IMR-90 (cell line): ENCODE data around the gene GNA15. TPM values are rescaled to one million over a fixed set of nuclear protein-coding genes. Genes with fewer than 3 reads are reported as not detected.

Experiments
- ATAC-seq: fragments of 200-7000 bp; cut with Tn5 transposase; 2 replicates; pipeline ENCODE4 v1.9.1; 2020; ENCODE audit warnings: low read depth, mild to moderate bottlenecking, moderate library complexity
- BruUV-seq: library from RNA; stranded (reverse); fragments of 400-500 nt; replicated peaks from 2 replicates; lab custom pipeline; 2021; lab: Mats Ljungman, UMichigan
- CTCF ChIA-PET: fragments of 300-600 bp; formaldehyde crosslinking; extraction: SDS; loops from one replicate; lab custom pipeline; 2021; ENCODE audit warnings: antibody characterized with exemption; lab: Yijun Ruan, JAX
- POLR2A ChIA-PET: fragments of 300-600 bp; sonication (Branson Sonifier 250); formaldehyde crosslinking; loops from one replicate; lab custom pipeline; 2022; ENCODE audit warnings: antibody characterized with exemption; ENCODE audit not compliant: unreplicated experiment; lab: Charles Lee
- DNase-seq: peaks from one replicate; pipeline ENCODE4 v3.0.0; 2013
- H2AFZ ChIP-seq: replicated peaks from 2 replicates; pipeline ENCODE3; 2013; ENCODE audit warnings: low read length, mild to moderate bottlenecking; ENCODE audit not compliant: poor library complexity
- H2AK5ac ChIP-seq: 2 replicates; pipeline ENCODE4 v1.6.1; 2013; ENCODE audit warnings: low read depth, low read length, inconsistent platforms
- H2AK9ac ChIP-seq: replicated peaks from 2 replicates; pipeline ENCODE3; 2013; ENCODE audit warnings: mild to moderate bottlenecking, low read depth, low read length, moderate library complexity; ENCODE audit not compliant: poor library complexity
- H2BK120ac ChIP-seq: 2 replicates; pipeline ENCODE4 v1.6.1; 2013; ENCODE audit warnings: low read depth, low read length, inconsistent platforms
- H2BK15ac ChIP-seq: 3 replicates; pipeline ENCODE4 v1.6.1; 2013; ENCODE audit warnings: low read depth, low read length, inconsistent platforms
- H2BK20ac ChIP-seq: 2 replicates; pipeline ENCODE4 v1.6.1; 2013; ENCODE audit warnings: low read depth, mild to moderate bottlenecking, inconsistent platforms, low read length, moderate library complexity
- H2BK5ac ChIP-seq: 2 replicates; pipeline ENCODE4 v1.6.1; 2013; ENCODE audit warnings: mild to moderate bottlenecking, low read depth, low read length, inconsistent platforms; ENCODE audit not compliant: poor library complexity, severe bottlenecking
- H3K14ac ChIP-seq: replicated peaks from 2 replicates; pipeline ENCODE4 v1.6.1; 2013; ENCODE audit warnings: low read depth, low read length, inconsistent platforms
- H3K18ac ChIP-seq: 2 replicates; pipeline ENCODE4 v1.6.1; 2013; ENCODE audit warnings: low read depth, low read length, control low read depth
- H3K23ac ChIP-seq: 2 replicates; pipeline ENCODE4 v1.6.1; 2013; ENCODE audit warnings: low read depth, low read length, inconsistent platforms
- H3K27ac ChIP-seq: 2 replicates; pipeline ENCODE4 v1.5.1; 2013; ENCODE audit warnings: mild to moderate bottlenecking, control low read depth, low read length; ENCODE audit not compliant: insufficient read depth
- H3K27me3 ChIP-seq: 2 replicates; pipeline ENCODE4 v1.6.1; 2013; ENCODE audit warnings: low read length; ENCODE audit not compliant: control insufficient read depth, insufficient read depth
- H3K36me3 ChIP-seq: 2 replicates; pipeline ENCODE4 v1.6.1; 2013; ENCODE audit warnings: low read length, mixed read lengths; ENCODE audit not compliant: control insufficient read depth, insufficient read depth
- H3K4ac ChIP-seq: 2 replicates; pipeline ENCODE4 v1.6.1; 2013; ENCODE audit warnings: low read depth, low read length, inconsistent platforms
- H3K4me1 ChIP-seq: 2 replicates; pipeline ENCODE4 v1.6.1; 2013; ENCODE audit warnings: low read length, mixed read lengths; ENCODE audit not compliant: control insufficient read depth, insufficient read depth
- H3K4me2 ChIP-seq: 2 replicates; pipeline ENCODE4 v1.6.1; 2013; ENCODE audit warnings: low read depth, mild to moderate bottlenecking, control low read depth, low read length, moderate library complexity
- H3K4me3 ChIP-seq: 2 replicates; pipeline ENCODE4 v1.5.1; 2013; ENCODE audit warnings: low read depth, mild to moderate bottlenecking, control low read depth, low read length, moderate library complexity; ENCODE audit not compliant: insufficient read depth
- H3K56ac ChIP-seq: 2 replicates; pipeline ENCODE4 v1.6.1; 2013; ENCODE audit warnings: low read length, inconsistent platforms; ENCODE audit not compliant: insufficient read depth; ENCODE audit errors: extremely low read depth
- H3K79me1 ChIP-seq, 2 experiments: 2 replicates each; pipeline ENCODE4 v1.6.1; 2013; ENCODE audit warnings: low read length in 2 of 2, inconsistent platforms in 1 of 2, low read depth in 1 of 2
- H3K9ac ChIP-seq: 2 replicates; pipeline ENCODE4 v1.6.1; 2013; ENCODE audit warnings: low read depth, low read length, control low read depth
- H3K9me1 ChIP-seq: 2 replicates; pipeline ENCODE4 v1.6.1; 2013; ENCODE audit warnings: low read length, inconsistent platforms; ENCODE audit not compliant: insufficient read depth
- H3K9me3 ChIP-seq: 2 replicates; pipeline ENCODE4 v1.6.1; 2013; ENCODE audit warnings: low read length; ENCODE audit not compliant: control insufficient read depth, insufficient read depth
- H4K20me1 ChIP-seq: 2 replicates; pipeline ENCODE4 v1.6.1; 2013; ENCODE audit warnings: low read length, inconsistent platforms; ENCODE audit not compliant: insufficient read depth
- H4K5ac ChIP-seq: 2 replicates; pipeline ENCODE4 v1.6.1; 2013; ENCODE audit warnings: mild to moderate bottlenecking, low read depth, low read length, control low read depth
- H4K8ac ChIP-seq, 2 experiments: 2 replicates each; pipeline ENCODE4 v1.6.1; 2013; ENCODE audit warnings: low read depth in 2 of 2, low read length in 2 of 2, control low read depth in 1 of 2, inconsistent platforms in 1 of 2
- H4K91ac ChIP-seq: 2 replicates; pipeline ENCODE4 v1.6.1; 2013; ENCODE audit warnings: low read depth, low read length, inconsistent platforms; ENCODE audit not compliant: insufficient read depth
- CEBPB ChIP-seq: IDR thresholded peaks from 2 replicates; pipeline ENCODE4 v1.6.1; 2012; ENCODE audit warnings: low read depth, low read length, improper control_type of control experiment
- RAD21 ChIP-seq: IDR thresholded peaks from 2 replicates; pipeline ENCODE4 v1.6.1; 2012; ENCODE audit warnings: low read length, improper control_type of control experiment
- WGBS, 2 experiments: methylation state at CpG; one replicate each; pipeline versions ENCODE4 v1.1.5 to v1.1.7; 2013; ENCODE audit warnings: missing lambda C conversion rate in 2 of 2; ENCODE audit not compliant: insufficient read length in 1 of 2; ENCODE audit errors: extremely low coverage in 2 of 2; 5-methylcytosine and 5-hydroxymethylcytosine counted together
- dilution Hi-C: fragments of 300-500 bp; cut with HindIII; formaldehyde crosslinking; loops from one replicate; pipeline ENCODE4 v1.14.3; 2018; ENCODE audit warnings: low sequenced_read_pairs; ENCODE audit not compliant: unreplicated experiment
- in situ Hi-C: fragments of 300-500 bp; cut with MboI; formaldehyde crosslinking; loops from 3 replicates; pipeline ENCODE4 v1.14.3; 2019; ENCODE audit warnings: low sequenced_read_pairs, inconsistent platforms, mixed read lengths
- intact Hi-C: fragments of 100-400 bp; cut with micrococcal nuclease; formaldehyde crosslinking; loops from 2 replicates; pipeline ENCODE4 v1.10.0; 2022
- polyA plus RNA-seq, 3 experiments: library from polyadenylated mRNA; depleted of rRNA; stranded (reverse); fragments of >200 nt; gene quantifications; 2 replicates each; pipeline ENCODE4 v1.2.3, GENCODE V29; 2012; ENCODE audit warnings: low replicate concordance in 1 of 3
- total RNA-seq: library from RNA; depleted of rRNA; stranded (reverse); fragments of >200 nt; gene quantifications from 2 replicates; pipeline ENCODE4 v1.2.3, GENCODE V29; 2012

GNA15 gene
- total and polyA plus RNA-seq, 2 of the 4 experiments (the other 2 are of a cell fraction), result 0.18 TPM; not detected in 1

- no peak overlapping the region for H3K14ac ChIP-seq
- no peak overlapping the region for H3K4me3 ChIP-seq
- ChIA-PET POLR2A (no interaction called here), CTCF (interaction anchor here (0.8 kb wide), 1 partner anchor 13 kb away, joined by 3 read pairs; no protein-coding TSS in a partner anchor)
- H4K5ac ChIP-seq, result no peak overlapping the region
- H4K20me1 ChIP-seq, result peaks cover 54% of the 10 kb centered on the region
- peaks cover 3% of the 10 kb centered on the region; the same call in 1 of the 2 replicates for H3K9me1 ChIP-seq
- H3K27me3 ChIP-seq, result no peaks in the 10 kb centered on the region
- no peak overlapping the region for H3K4me2 ChIP-seq
- in situ Hi-C loops, result no loop called here
- no peak overlapping the region for H2BK5ac ChIP-seq
- 98% methylated on average over 19 of the region's 35 CpGs; no CpG with 5 or more reads in 1 of the 2 experiments for WGBS, 2 experiments
- TF ChIP-seq RAD21 (no peak), CEBPB (no peak)
- no peak for ATAC-seq
- no peak overlapping the region for H3K23ac ChIP-seq
- no peak overlapping the region for H2BK120ac ChIP-seq
- H3K4me1 ChIP-seq, result peaks cover 9% of the 10 kb centered on the region
- no peaks in the 10 kb centered on the region for H3K9me3 ChIP-seq
- no peak overlapping the region for H2AFZ ChIP-seq
- peaks cover 17% of the 10 kb centered on the region for H3K36me3 ChIP-seq
- H3K18ac ChIP-seq, result no peak overlapping the region
- no peak overlapping the region for H3K9ac ChIP-seq
- H2BK15ac ChIP-seq, result no peak overlapping the region
- peaks cover 5 to 57% of the 10 kb centered on the region in 2 experiments; a peak in 2 of 4 replicates for H3K79me1 ChIP-seq
- DNase-seq, result no peak
- no peak overlapping the region for H2AK5ac ChIP-seq
- H3K56ac ChIP-seq, result no peak overlapping the region
- no peak overlapping the region for H3K27ac ChIP-seq
- no TSS peak for BruUV-seq
- no peak overlapping the region for H4K8ac ChIP-seq
- intact Hi-C loops, result no loop called here
- dilution Hi-C loops, result no loop called here
- H2AK9ac ChIP-seq, result no peak overlapping the region
- H2BK20ac ChIP-seq, result no peak overlapping the region
- no peak overlapping the region for H4K91ac ChIP-seq
- no peak overlapping the region for H3K4ac ChIP-seq
Observed at GRCh38 chr19:3188627-3189596, 53.1 kb downstream of the GNA15 start.
